ENCODE results near the gene UGCG. TPM values are rescaled to one million over a fixed set of nuclear protein-coding genes. Genes with fewer than 3 reads are reported as not detected.

UGCG gene
- total RNA-seq, 1 donor: 70.9 TPM

GRCh38 chr9:111974092-111974681 lies 77.6 kb downstream of the UGCG start:
- peak; percentile 78 for DNase-seq (ENCODE audit: low read depth)
- no peak for TF ChIP-seq CTCF (IDR thresholded peaks at IDR 0.05; ENCODE audit: insufficient read depth, low read length)
- H3K4me3 ChIP-seq (ENCODE audit: low read depth, low read length): no peak overlapping the region

DNA sequence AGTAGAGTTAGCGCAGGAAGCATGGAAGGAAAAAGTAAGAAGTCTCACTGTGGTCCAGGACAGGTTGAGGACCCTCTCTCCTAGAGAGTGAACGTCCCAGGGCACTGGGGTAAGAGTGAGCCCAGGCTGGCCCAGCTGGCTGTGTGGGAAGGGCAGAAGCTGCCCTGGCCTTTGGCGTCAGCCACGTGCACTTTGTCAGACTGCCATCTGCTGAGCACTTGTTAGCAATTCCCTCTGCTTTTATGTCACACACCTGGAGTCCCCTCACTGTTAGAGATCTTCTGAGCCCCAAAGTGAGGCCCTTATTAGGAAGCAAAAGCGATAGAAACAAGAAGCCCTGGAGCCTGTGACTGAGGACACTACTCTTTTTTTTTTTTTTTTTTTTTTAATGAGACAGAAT lies 79.1 kb downstream of the UGCG start:
- no peak overlapping the region for H3K4me3 ChIP-seq (ENCODE audit: low read depth, low read length)
- no peak for DNase-seq (ENCODE audit: low read depth)

DNA sequence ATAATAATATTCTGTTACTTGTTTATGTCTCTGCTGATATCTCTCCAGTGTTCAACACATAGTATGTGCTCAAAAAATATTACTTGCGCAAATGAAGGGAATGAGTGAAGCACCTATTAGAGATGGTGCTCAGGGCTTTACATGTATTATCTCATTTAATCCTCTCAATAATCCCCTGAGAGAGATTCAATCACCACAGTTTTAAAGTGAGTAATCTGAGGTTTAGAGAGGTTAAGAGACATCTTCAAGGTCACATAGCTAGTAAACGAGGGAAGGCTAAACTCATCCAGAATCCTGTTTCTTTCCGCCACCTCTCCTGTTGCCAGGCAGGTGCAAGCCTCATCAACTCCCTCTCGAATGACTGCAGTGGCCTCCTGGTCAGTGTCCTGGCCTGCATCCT lies 82.0 kb downstream of the UGCG start:
- DNase-seq (ENCODE audit: low read depth): no peak
- H3K4me3 ChIP-seq (ENCODE audit: low read depth, low read length): no peak overlapping the region
- TF ChIP-seq CTCF (IDR thresholded peaks at IDR 0.05; ENCODE audit: insufficient read depth, low read length): no peak

More for the DNA sequence above, 79.1 kb downstream of the UGCG start:
- TF ChIP-seq CTCF (IDR thresholded peaks at IDR 0.05; ENCODE audit: insufficient read depth, low read length): no peak

GRCh38 chr9:111979561-111979960 lies 82.9 kb downstream of the UGCG start:
- H3K4me3 ChIP-seq (ENCODE audit: low read depth, low read length): no peak overlapping the region
- no peak for DNase-seq (ENCODE audit: low read depth)
- no peak for TF ChIP-seq CTCF (IDR thresholded peaks at IDR 0.05; ENCODE audit: insufficient read depth, low read length)

- no peak for DNase-seq (ENCODE audit: low read depth)
- no peak overlapping the region for H3K4me3 ChIP-seq (ENCODE audit: low read depth, low read length)
- no peak for TF ChIP-seq CTCF (IDR thresholded peaks at IDR 0.05; ENCODE audit: insufficient read depth, low read length)
These were observed 83.8 kb downstream of the UGCG start for GRCh38 chr9:111980398-111980797.

GRCh38 chr9:111983484-111983908 lies 86.9 kb downstream of the UGCG start:
- DNase-seq (ENCODE audit: low read depth): no peak
- no peak for TF ChIP-seq CTCF (IDR thresholded peaks at IDR 0.05; ENCODE audit: insufficient read depth, low read length)
- no peak overlapping the region for H3K4me3 ChIP-seq (ENCODE audit: low read depth, low read length)
